Activated CD8-positive, alpha-beta memory T cell treated with anti-CD3 and anti-CD28 coated beads for 36 hours (primary cell): Measurements from ENCODE around the gene HIRA. TPM values are rescaled to one million over a fixed set of nuclear protein-coding genes. Genes with fewer than 3 reads are reported as not detected.

Source experiments
- CTCF ChIA-PET: fragments of 350-600 bp; sonication (Branson Sonifier 250); formaldehyde crosslinking; loops from one replicate; lab custom pipeline; 2021; ENCODE audit warnings: antibody characterized with exemption; lab: Charles Lee
- POLR2A ChIA-PET: fragments of 350-600 bp; sonication (Branson Sonifier 250); formaldehyde crosslinking; loops from one replicate; lab custom pipeline; 2021; ENCODE audit warnings: antibody characterized with exemption; lab: Charles Lee
- total RNA-seq, 2 experiments: library from RNA; stranded (reverse); gene quantifications; one replicate each; pipeline ENCODE4 v1.2.3, GENCODE V29; 2021

HIRA gene
- 10 to 100 TPM; 45.2 to 49.6 TPM for total RNA-seq

GRCh38 chr22:19431649-19432132 lies at the start of gene HIRA:
Gene HIRA (minus strand): TSS chr22:19431733. CDS start chr22:19431476, 257 bp downstream.
- POLR2A ChIA-PET, result interaction anchor here (0.9 to 2.1 kb wide), 4 partner anchors 11 to 287 kb away, joined by 3 to 13 read pairs (median 5); partner anchors contain the start of genes C22orf39, ESS2 and SLC25A1
- CTCF ChIA-PET, result interaction anchor here (1.0 to 1.2 kb wide), 2 partner anchors 10 to 17 kb away, joined by 3 read pairs; no protein-coding TSS in a partner anchor

GRCh38 chr22:19480789-19481188 lies 49.3 kb upstream of the HIRA start:
- ChIA-PET POLR2A (no interaction called here), CTCF (no interaction called here)

- CTCF ChIA-PET, result interaction anchor here (1.2 kb wide), 1 partner anchor 149 kb away, joined by 4 read pairs; no protein-coding TSS in a partner anchor
- POLR2A ChIA-PET, result interaction anchor here (0.6 to 0.7 kb wide), 3 partner anchors 303 to 337 kb away, joined by 3 to 4 read pairs (median 3); partner anchors contain the start of gene ESS2
These were observed 48.6 kb upstream of the HIRA start for GRCh38 chr22:19480173-19480568.

- POLR2A ChIA-PET, result interaction anchor here (0.6 to 0.7 kb wide), 4 partner anchors 53 to 336 kb away, joined by 3 to 4 read pairs (median 3); partner anchors contain the start of gene ESS2
- CTCF ChIA-PET, result interaction anchor here (1.2 to 1.7 kb wide), 2 partner anchors 32 to 150 kb away, joined by 4 read pairs; partner anchors contain the start of gene C22orf39
These were observed 48.0 kb upstream of the HIRA start, which contains the start of gene CDC45 for GRCh38 chr22:19479355-19480172. Gene CDC45 (plus strand): TSS chr22:19479920. CDS start chr22:19479969, 49 bp downstream.

- ChIA-PET POLR2A (interaction anchor here (0.7 kb wide), 1 partner anchor 53 kb away, joined by 3 read pairs; no protein-coding TSS in a partner anchor), CTCF (interaction anchor here (1.2 to 2.1 kb wide), 4 partner anchors 21 to 151 kb away, joined by 3 to 8 read pairs (median 4); partner anchors contain the start of gene C22orf39)
These were observed 47.4 kb upstream of the HIRA start, which contains the start of gene UFD1 for GRCh38 chr22:19478901-19479354. Gene UFD1 (minus strand): TSS chr22:19479193. CDS start chr22:19479085, 108 bp downstream.

- ChIA-PET CTCF (interaction anchor here (1.2 to 2.1 kb wide), 3 partner anchors 20 to 152 kb away, joined by 3 to 8 read pairs (median 4); partner anchors contain the start of gene C22orf39), POLR2A (interaction anchor here (0.5 to 1.4 kb wide), 3 partner anchors 48 to 581 kb away, joined by 3 to 6 read pairs (median 4); partner anchors contain the start of gene SLC25A1)
These were observed 46.7 kb upstream of the HIRA start for GRCh38 chr22:19478045-19478900.

- ChIA-PET POLR2A (interaction anchor here (1.1 to 1.4 kb wide), 2 partner anchors 47 to 299 kb away, joined by 3 to 4 read pairs; partner anchors contain the start of gene SLC25A1), CTCF (interaction anchor here (1.2 to 2.1 kb wide), 4 partner anchors 20 to 299 kb away, joined by 3 to 8 read pairs (median 5); partner anchors contain the start of genes C22orf39 and SLC25A1)
These were observed 46.0 kb upstream of the HIRA start for GRCh38 chr22:19477321-19478044.

- POLR2A ChIA-PET, result no interaction called here
- CTCF ChIA-PET, result interaction anchor here (1.2 kb wide), 1 partner anchor 297 kb away, joined by 6 read pairs; the partner anchor contains the start of gene SLC25A1
These were observed 44.5 kb upstream of the HIRA start for GRCh38 chr22:19476023-19476422.

- ChIA-PET POLR2A (no interaction called here), CTCF (interaction anchor here (1.1 to 1.3 kb wide), 2 partner anchors 17 to 53 kb away, joined by 3 read pairs; no protein-coding TSS in a partner anchor)
These were observed 42.0 kb upstream of the HIRA start for GRCh38 chr22:19473578-19473977.

GRCh38 chr22:19472233-19472632 lies 40.7 kb upstream of the HIRA start:
- ChIA-PET POLR2A (no interaction called here), CTCF (no interaction called here)

GRCh38 chr22:19471572-19471971 lies 40.0 kb upstream of the HIRA start:
- CTCF ChIA-PET, result no interaction called here
- POLR2A ChIA-PET, result no interaction called here

GRCh38 chr22:19470010-19470409 lies 38.5 kb upstream of the HIRA start:
- CTCF ChIA-PET, result no interaction called here
- POLR2A ChIA-PET, result interaction anchor here (0.7 kb wide), 1 partner anchor 354 kb away, joined by 4 read pairs; no protein-coding TSS in a partner anchor

GRCh38 chr22:19469421-19469820 lies 37.9 kb upstream of the HIRA start:
- ChIA-PET POLR2A (no interaction called here), CTCF (no interaction called here)

- ChIA-PET CTCF (no interaction called here), POLR2A (no interaction called here)
These were observed 36.4 kb upstream of the HIRA start for GRCh38 chr22:19467912-19468311.

GRCh38 chr22:19466848-19467752 lies 35.6 kb upstream of the HIRA start:
- POLR2A ChIA-PET, result no interaction called here

GRCh38 chr22:19466126-19466716 lies 34.7 kb upstream of the HIRA start:
- POLR2A ChIA-PET, result no interaction called here
- CTCF ChIA-PET, result no interaction called here

More at GRCh38 chr22:19466848-19467752, 35.6 kb upstream of the HIRA start:
- CTCF ChIA-PET, result no interaction called here
